Erythroblast (primary cell): ENCODE measurements around the gene TEX19.
"Not testable (repeated sequence)": the region's sequence is repeated elsewhere in the genome, so short reads cannot be mapped to it uniquely, and the experiment has no call there.

Experiments used
- GATA1 ChIP-seq: IDR thresholded peaks from 2 replicates; pipeline ENCODE4 v1.6.1; 2011; ENCODE audit warnings: low read depth, mild to moderate bottlenecking, control low read depth, low read length, moderate library complexity
- POLR2A ChIP-seq: IDR thresholded peaks from 2 replicates; pipeline ENCODE4 v1.6.1; 2011; ENCODE audit warnings: mild to moderate bottlenecking, low read length

GRCh38 chr17:82373072-82373452 is 14.0 kb downstream of the TEX19 start:
- TF ChIP-seq POLR2A, GATA1: not testable (repeated sequence)
